Gastrocnemius medialis (tissue), 4 donors: ENCODE results near the gene XPC.

Experiments
- CTCF ChIP-seq, 5 experiments: fragments of 450-650 bp in 3 of 5; fragments of 200-600 bp in 2 of 5; sonication (generic) in 2 of 5; IDR thresholded peaks in 4 of 5; conservative IDR thresholded peaks in 1 of 5; 1 replicate in 4 of 5; 2 replicates in 1 of 5; pipeline ENCODE4 v1.5.1; 2016 to 2019; ENCODE audit warnings: antibody characterized with exemption in 5 of 5, mild to moderate bottlenecking in 3 of 5, moderate library complexity in 3 of 5
- POLR2A ChIP-seq, 2 donors: fragments of 450-650 bp; IDR thresholded peaks; one replicate each; pipeline ENCODE4 v1.6.1; 2017; ENCODE audit warnings: antibody characterized with exemption in 2 of 2, mild to moderate bottlenecking in 2 of 2, moderate library complexity in 2 of 2

DNA sequence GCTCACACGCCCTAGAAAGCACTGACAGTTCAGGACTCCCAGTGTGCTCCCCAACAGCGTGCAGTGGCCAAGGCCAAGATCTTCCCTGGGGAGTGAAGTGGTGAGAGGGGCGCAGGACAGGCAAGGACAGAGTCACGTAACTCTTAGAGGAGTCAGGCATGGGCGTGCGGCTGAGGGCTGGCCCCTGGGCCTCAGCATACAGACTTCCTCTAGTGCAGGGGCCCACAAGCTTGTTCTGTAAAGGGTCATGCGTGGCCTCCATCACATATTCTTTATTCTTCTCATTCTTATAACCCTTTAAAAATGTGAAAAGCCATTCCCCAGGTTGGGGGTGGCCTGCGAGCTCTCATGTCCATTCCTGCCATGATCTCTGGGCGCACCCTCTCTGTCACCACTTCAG is 28.3 kb downstream of the XPC start:
- TF ChIP-seq CTCF (IDR thresholded peaks at IDR 0.05 in 4 of 5, conservative IDR thresholded peaks at IDR 0.05 in 1 of 5) (no peak), POLR2A (IDR thresholded peaks at IDR 0.05) (no peak)
